GM23338 (cell line): Measurements from ENCODE around the gene ADCY5. TPM values are rescaled to one million over a fixed set of nuclear protein-coding genes. Genes with fewer than 3 reads are reported as not detected.

Source experiments
- ATAC-seq: fragments of 200-7000 bp; cut with Tn5 transposase; 3 replicates; pipeline ENCODE4 v1.9.1; 2020
- DNase-seq: peaks from one replicate; pipeline ENCODE4 v3.0.0-alpha.2; 2015; ENCODE audit warnings: low spot score
- H2AFZ ChIP-seq: fragments of 200-600 bp; sonication (generic); 2 replicates; pipeline ENCODE4 v1.8.0; 2016; ENCODE audit warnings: antibody characterized with exemption, mild to moderate bottlenecking, moderate library complexity
- H3F3A ChIP-seq: fragments of 200-600 bp; sonication (generic); replicated peaks from 2 replicates; pipeline ENCODE4 v1.8.0; 2017; ENCODE audit warnings: antibody characterized with exemption, mixed run types, low read depth
- H3K27ac ChIP-seq: fragments of 200-600 bp; sonication (generic); 2 replicates; pipeline ENCODE4 v1.6.1; 2016; ENCODE audit warnings: low read depth
- H3K27me3 ChIP-seq: fragments of 200-600 bp; sonication (generic); 2 replicates; pipeline ENCODE4 v1.8.0; 2016; ENCODE audit warnings: mild to moderate bottlenecking, mixed run types, moderate library complexity; ENCODE audit not compliant: insufficient read depth
- H3K36me3 ChIP-seq: fragments of 200-600 bp; sonication (generic); 2 replicates; pipeline ENCODE4 v1.8.0; 2016; ENCODE audit warnings: mild to moderate bottlenecking; ENCODE audit not compliant: insufficient read depth
- H3K4me1 ChIP-seq: fragments of 200-600 bp; sonication (generic); 2 replicates; pipeline ENCODE4 v1.8.0; 2016; ENCODE audit warnings: mild to moderate bottlenecking, moderate library complexity; ENCODE audit not compliant: insufficient read depth
- H3K4me2 ChIP-seq: fragments of 200-600 bp; sonication (generic); 2 replicates; pipeline ENCODE4 v1.7.1; 2017; ENCODE audit warnings: mixed run types
- H3K4me3 ChIP-seq: fragments of 200-600 bp; sonication (generic); 2 replicates; pipeline ENCODE4 v1.6.1; 2016; ENCODE audit warnings: mixed run types
- H3K79me2 ChIP-seq: fragments of 200-600 bp; sonication (generic); replicated peaks from 2 replicates; pipeline ENCODE4 v1.8.0; 2017; ENCODE audit warnings: mild to moderate bottlenecking; ENCODE audit not compliant: insufficient read depth
- H3K9me2 ChIP-seq: fragments of 200-600 bp; sonication (generic); 2 replicates; pipeline ENCODE4 v1.8.0; 2017; ENCODE audit not compliant: insufficient read depth
- H4K20me1 ChIP-seq: fragments of 200-600 bp; sonication (generic); replicated peaks from 2 replicates; pipeline ENCODE4 v1.8.0; 2017; ENCODE audit warnings: mild to moderate bottlenecking; ENCODE audit not compliant: insufficient read depth
- H3K27ac Mint-ChIP-seq: 2 replicates; pipeline ENCODE4 v1.8.0; 2020; ENCODE audit warnings: inconsistent platforms, mild to moderate bottlenecking, moderate library complexity, mixed read lengths
- H3K27me3 Mint-ChIP-seq: 3 replicates; pipeline ENCODE4 v1.8.0; 2022; ENCODE audit warnings: low read depth, mild to moderate bottlenecking, moderate library complexity, mixed read lengths, inconsistent platforms; ENCODE audit not compliant: insufficient read depth, poor library complexity
- H3K36me3 Mint-ChIP-seq: 3 replicates; pipeline ENCODE4 v1.8.0; 2021; ENCODE audit warnings: low read depth, mild to moderate bottlenecking, inconsistent platforms, moderate library complexity, mixed read lengths
- H3K4me1 Mint-ChIP-seq: 3 replicates; pipeline ENCODE4 v1.8.0; 2020; ENCODE audit warnings: mild to moderate bottlenecking, inconsistent platforms, mixed read lengths
- H3K4me3 Mint-ChIP-seq: 3 replicates; pipeline ENCODE4 v1.8.0; 2021; ENCODE audit warnings: moderate library complexity, mild to moderate bottlenecking, inconsistent platforms, mixed read lengths
- H3K9me3 Mint-ChIP-seq: 3 replicates; pipeline ENCODE4 v1.8.0; 2020; ENCODE audit warnings: moderate library complexity, mild to moderate bottlenecking, inconsistent platforms, mixed read lengths
- CREB1 ChIP-seq: fragments of 250-450 bp; sonication (Bioruptor Pico); IDR thresholded peaks from 2 replicates; pipeline ENCODE4 v1.5.0; 2020; ENCODE audit warnings: low read depth, mild to moderate bottlenecking, moderate library complexity
- CTCF ChIP-seq, 2 experiments: fragments of 200-600 bp in 1 of 2; sonication (generic) in 1 of 2; conservative IDR thresholded peaks; 2 replicates each; pipeline versions ENCODE4 v1.5.1 to v1.6.1; 2016 to 2017; ENCODE audit warnings: antibody characterized with exemption in 2 of 2, low read depth in 2 of 2, mild to moderate bottlenecking in 2 of 2, moderate library complexity in 1 of 2
- ETS1 ChIP-seq: IDR thresholded peaks from 2 replicates; pipeline ENCODE4 v1.6.1; 2016; ENCODE audit warnings: antibody characterized with exemption
- EZH2 ChIP-seq: fragments of 200-600 bp; sonication (generic); IDR thresholded peaks from one replicate; pipeline ENCODE4 v1.8.0; 2017; ENCODE audit warnings: antibody characterized with exemption, mild to moderate bottlenecking, low read depth; ENCODE audit not compliant: unreplicated experiment
- EZH2phosphoT487 ChIP-seq: fragments of 200-600 bp; sonication (generic); IDR thresholded peaks from one replicate; pipeline ENCODE4 v1.8.1; 2018; ENCODE audit warnings: antibody characterized with exemption; ENCODE audit not compliant: unreplicated experiment
- JUNB ChIP-seq: IDR thresholded peaks from one replicate; pipeline ENCODE4 v1.6.1; 2016; ENCODE audit warnings: antibody characterized with exemption; ENCODE audit not compliant: unreplicated experiment
- NANOG ChIP-seq: IDR thresholded peaks from 2 replicates; pipeline ENCODE4 v1.6.1; 2016; ENCODE audit warnings: antibody characterized with exemption, borderline replicate concordance
- POLR2AphosphoS5 ChIP-seq: IDR thresholded peaks from 2 replicates; pipeline ENCODE4 v1.6.1; 2016; ENCODE audit warnings: antibody characterized with exemption, low read depth
- REST ChIP-seq: IDR thresholded peaks from one replicate; pipeline ENCODE4 v1.6.1; 2018; ENCODE audit warnings: antibody characterized with exemption; ENCODE audit not compliant: unreplicated experiment
- STAT1 ChIP-seq: IDR thresholded peaks from one replicate; pipeline ENCODE4 v1.6.1; 2016; ENCODE audit warnings: antibody characterized with exemption; ENCODE audit not compliant: unreplicated experiment
- ZNF114 ChIP-seq: fragments of 250-450 bp; sonication (Bioruptor Pico); IDR thresholded peaks from 2 replicates; pipeline ENCODE4 v1.5.0; 2020; ENCODE audit warnings: mild to moderate bottlenecking, moderate library complexity
- ZNF331 ChIP-seq: fragments of 250-450 bp; sonication (Bioruptor Pico); IDR thresholded peaks from 2 replicates; pipeline ENCODE4 v1.5.0; 2020; ENCODE audit warnings: low read depth, mild to moderate bottlenecking, moderate library complexity
- polyA plus RNA-seq: library from polyadenylated mRNA; unstranded; fragments of >200 nt; fragmentation: Nextera tagmentation; extraction: Ambion mirVana; gene quantifications from 2 replicates; pipeline ENCODE4 v1.2.1, GENCODE V29; 2016
- total RNA-seq: library from RNA; depleted of rRNA; stranded (reverse); fragments of >200 nt; shearing (Covaris generic); gene quantifications from 2 replicates; pipeline ENCODE4 v1.2.3, GENCODE V29; 2014

ADCY5 gene
- total and polyA plus RNA-seq, 2 experiments from 2014 or later: 3.5 to 10.2 TPM

GRCh38 chr3:123385499-123385898, 63.4 kb downstream of the ADCY5 start:
- ATAC-seq (no peak), DNase-seq (no peak)
- TF ChIP-seq JUNB: no peak
- no peak for TF ChIP-seq ETS1
- TF ChIP-seq POLR2AphosphoS5: no peak
- TF ChIP-seq REST: no peak
- TF ChIP-seq CREB1 (CRISPR knock-in tag): no peak
- no peak for TF ChIP-seq CTCF (conservative IDR thresholded peaks at IDR 0.05; ENCODE audit: low read depth in 2 of 2)
- no peak for TF ChIP-seq NANOG
- no peak for TF ChIP-seq EZH2phosphoT487
- no peak for TF ChIP-seq STAT1
- TF ChIP-seq ZNF114 (CRISPR knock-in tag): no peak
- TF ChIP-seq ZNF331 (CRISPR knock-in tag): no peak
- no peak for TF ChIP-seq EZH2
- Histone ChIP-seq H3F3A (no peaks in the 10 kb centered on the region), H3K4me3 (no peak overlapping the region), H2AFZ (no peak overlapping the region), H4K20me1 (no peaks in the 10 kb centered on the region), H3K9me2 (no peaks in the 10 kb centered on the region; the same call in 1 of the 2 replicates), H3K79me2 (no peaks in the 10 kb centered on the region), H3K4me1 (peaks cover 9% of the 10 kb centered on the region), H3K27ac (no peak overlapping the region), H3K36me3 (no peaks in the 10 kb centered on the region), H3K4me2 (no peak overlapping the region), H3K27me3 (no peaks in the 10 kb centered on the region)
- H3K27ac Mint-ChIP-seq: no peak overlapping the region
- no peaks in the 10 kb centered on the region for H3K9me3 Mint-ChIP-seq
- H3K27me3 Mint-ChIP-seq: peaks cover 6% of the 10 kb centered on the region
- no peak overlapping the region for H3K4me3 Mint-ChIP-seq
- H3K4me1 Mint-ChIP-seq: peaks cover 39% of the 10 kb centered on the region
- no peaks in the 10 kb centered on the region for H3K36me3 Mint-ChIP-seq
